SU-DHL-6 (cell line): ENCODE results near the gene DNAAF8.

ENCODE experiments used
- H2AFZ ChIP-seq: fragments of 200-600 bp; sonication (generic); 2 replicates; pipeline ENCODE4 v1.6.1; 2014; ENCODE audit warnings: low read depth, mild to moderate bottlenecking, moderate library complexity, mixed read lengths, antibody characterized with exemption, low read length; ENCODE audit not compliant: severe bottlenecking
- H3F3A ChIP-seq: fragments of 200-600 bp; shearing (Covaris generic); 2 replicates; pipeline ENCODE4 v1.6.0; 2016; ENCODE audit warnings: antibody characterized with exemption, mild to moderate bottlenecking; ENCODE audit not compliant: insufficient read depth
- H3K27ac ChIP-seq: fragments of 200-600 bp; sonication (generic); 2 replicates; pipeline ENCODE4 v1.5.1; 2016; ENCODE audit warnings: low read depth, mild to moderate bottlenecking, low read length, moderate library complexity, mixed read lengths
- H3K27me3 ChIP-seq: fragments of 200-600 bp; sonication (generic), shearing (Covaris generic); 2 replicates; pipeline ENCODE4 v1.6.0; 2014; ENCODE audit warnings: mild to moderate bottlenecking, low read length
- H3K36me3 ChIP-seq: fragments of 200-600 bp; sonication (generic); 2 replicates; pipeline ENCODE4 v1.6.1; 2014; ENCODE audit warnings: mild to moderate bottlenecking, low read length, mixed read lengths
- H3K4me2 ChIP-seq: fragments of 300-600, 200-600 bp; shearing (Covaris generic), sonication (generic); 2 replicates; pipeline ENCODE4 v1.6.0; 2014; ENCODE audit warnings: low read length, low read depth, mild to moderate bottlenecking; ENCODE audit not compliant: poor library complexity, severe bottlenecking
- H3K4me3 ChIP-seq: fragments of 200-600 bp; sonication (generic); 2 replicates; pipeline ENCODE4 v1.5.1; 2014; ENCODE audit warnings: antibody characterized with exemption, low read length, mild to moderate bottlenecking, mixed read lengths; ENCODE audit not compliant: insufficient read depth, poor library complexity, severe bottlenecking
- H3K79me2 ChIP-seq: fragments of 200-600 bp; sonication (generic); 2 replicates; pipeline ENCODE4 v1.6.1; 2014; ENCODE audit warnings: mild to moderate bottlenecking, low read length, moderate library complexity; ENCODE audit not compliant: insufficient read depth
- H3K9ac ChIP-seq: fragments of 200-600 bp; sonication (generic); 2 replicates; pipeline ENCODE4 v1.7.0; 2014; ENCODE audit warnings: mild to moderate bottlenecking, low read length
- H3K9me2 ChIP-seq: fragments of 200-600 bp; sonication (generic); replicated peaks from 2 replicates; pipeline ENCODE4 v1.6.1; 2014; ENCODE audit warnings: low read length; ENCODE audit not compliant: insufficient read depth
- H3K9me3 ChIP-seq: fragments of 200-600 bp; sonication (generic); 2 replicates; pipeline ENCODE4 v1.6.1; 2014; ENCODE audit warnings: low read length, mixed read lengths; ENCODE audit not compliant: insufficient read depth
- H4K20me1 ChIP-seq: fragments of 200-600 bp; sonication (generic); 2 replicates; pipeline ENCODE4 v1.6.1; 2014; ENCODE audit warnings: low read depth, mild to moderate bottlenecking, antibody characterized with exemption, low read length, moderate library complexity, mixed read lengths
- CTCF ChIP-seq: fragments of 200-600 bp; sonication (generic); IDR thresholded peaks from one replicate; pipeline ENCODE4 v1.5.1; 2017; ENCODE audit warnings: antibody characterized with exemption, mild to moderate bottlenecking, low read length, moderate library complexity; ENCODE audit not compliant: insufficient read depth, poor library complexity, severe bottlenecking
- EZH2phosphoT487 ChIP-seq: fragments of 200-600 bp; sonication (generic), shearing (Covaris generic); conservative IDR thresholded peaks from 2 replicates; pipeline ENCODE4 v1.6.1; 2018; ENCODE audit warnings: mild to moderate bottlenecking, antibody characterized with exemption, low read length, moderate library complexity, mixed read lengths

Gene DNAAF8

GRCh38 chr16:4723071-4723767 is 11.1 kb upstream of the DNAAF8 start:
- TF ChIP-seq EZH2phosphoT487: no peak
- no peak for TF ChIP-seq CTCF
- H3K27ac ChIP-seq: no peak overlapping the region
- no peaks in the 10 kb centered on the region for H4K20me1 ChIP-seq
- H3K27me3 ChIP-seq: no peaks in the 10 kb centered on the region
- H3K4me3 ChIP-seq: no peak overlapping the region
- no peak overlapping the region for H3K9ac ChIP-seq
- no peak overlapping the region for H3K4me2 ChIP-seq
- H3K9me2 ChIP-seq: no peaks in the 10 kb centered on the region
- H2AFZ ChIP-seq: no peak overlapping the region
- no peaks in the 10 kb centered on the region for H3K36me3 ChIP-seq
- H3K9me3 ChIP-seq: no peaks in the 10 kb centered on the region
- H3F3A ChIP-seq: no peaks in the 10 kb centered on the region
- no peaks in the 10 kb centered on the region for H3K79me2 ChIP-seq

GRCh38 chr16:4724661-4725270 is 9.6 kb upstream of the DNAAF8 start:
- TF ChIP-seq EZH2phosphoT487 (no peak), CTCF (no peak)
- H2AFZ ChIP-seq: no peak overlapping the region
- no peak overlapping the region for H3K4me3 ChIP-seq
- H3F3A ChIP-seq: no peaks in the 10 kb centered on the region
- no peak overlapping the region for H3K27ac ChIP-seq
- H3K9ac ChIP-seq: no peak overlapping the region
- H3K36me3 ChIP-seq: no peaks in the 10 kb centered on the region
- H3K9me3 ChIP-seq: no peaks in the 10 kb centered on the region
- H3K27me3 ChIP-seq: no peaks in the 10 kb centered on the region
- no peaks in the 10 kb centered on the region for H3K9me2 ChIP-seq
- no peaks in the 10 kb centered on the region for H4K20me1 ChIP-seq
- H3K4me2 ChIP-seq: no peak overlapping the region
- H3K79me2 ChIP-seq: no peaks in the 10 kb centered on the region

- Histone ChIP-seq H3K9me3 (no peaks in the 10 kb centered on the region), H4K20me1 (no peaks in the 10 kb centered on the region), H3K9ac (no peak overlapping the region), H3K27ac (no peak overlapping the region), H3K9me2 (no peaks in the 10 kb centered on the region), H2AFZ (no peak overlapping the region), H3F3A (no peaks in the 10 kb centered on the region), H3K36me3 (no peaks in the 10 kb centered on the region), H3K4me2 (no peak overlapping the region), H3K79me2 (no peaks in the 10 kb centered on the region), H3K4me3 (no peak overlapping the region), H3K27me3 (no peaks in the 10 kb centered on the region)
- TF ChIP-seq CTCF: no peak
- no peak for TF ChIP-seq EZH2phosphoT487
Observed at GRCh38 chr16:4726616-4727015, 7.7 kb upstream of the DNAAF8 start.
